Iris pigment epithelial cell (primary cell): ENCODE data around the gene PSD2.

Source experiments
- DNase-seq: peaks from one replicate; pipeline ENCODE4 v3.0.0-alpha.2; 2011; ENCODE audit warnings: low read depth

Gene PSD2

DNA sequence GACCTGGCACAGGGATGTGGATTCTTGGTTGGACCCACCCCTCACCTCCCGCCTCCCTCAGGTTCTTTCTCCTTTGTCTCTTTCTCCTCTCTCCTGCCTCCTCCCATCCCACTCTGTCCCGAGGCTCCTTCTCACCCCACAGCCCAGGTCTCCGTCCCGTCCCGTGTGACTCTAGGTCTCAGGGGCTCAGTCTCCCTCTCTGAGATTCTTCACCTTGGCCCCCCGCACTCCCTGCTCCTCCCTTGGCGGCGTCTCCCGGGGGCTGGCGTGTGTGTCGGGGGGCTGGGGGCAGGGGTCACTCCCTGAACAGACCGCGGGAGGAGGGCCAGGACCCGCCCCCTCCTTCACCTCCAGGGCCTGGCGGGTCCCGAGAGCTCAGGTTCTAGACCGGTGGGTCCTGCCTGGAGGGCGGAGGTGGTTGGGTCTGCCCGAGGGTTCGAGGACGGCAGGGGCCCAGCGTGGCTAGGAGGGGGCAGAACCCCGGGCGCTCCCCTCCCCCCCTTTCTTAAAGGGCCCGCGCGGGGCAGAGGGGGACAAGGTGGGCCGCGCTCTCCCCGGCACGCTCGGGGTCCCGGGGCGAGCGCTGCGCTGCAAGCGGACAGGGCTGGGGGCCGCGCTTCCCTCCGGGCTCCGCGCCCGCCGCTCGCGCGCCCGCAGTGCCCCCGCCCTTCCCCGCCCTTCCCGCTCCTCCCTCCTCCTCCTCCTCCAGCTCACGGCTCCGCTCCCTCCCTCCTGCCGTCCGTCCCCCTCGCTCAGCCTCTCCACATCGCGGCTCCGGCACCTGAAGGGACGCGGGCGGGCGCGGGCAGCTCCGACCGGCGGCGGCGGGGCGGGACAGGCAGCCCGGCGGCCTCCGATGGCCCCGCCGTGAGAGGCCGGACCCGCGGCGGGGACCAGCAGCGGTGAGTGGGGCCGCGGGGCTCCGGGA, at the start of gene PSD2:
TSS of gene PSD2 (plus strand) at position 735 of the 928 bp plus-strand sequence. CDS start 13,633 bp downstream, outside the sequence.
- no peak for DNase-seq

DNA sequence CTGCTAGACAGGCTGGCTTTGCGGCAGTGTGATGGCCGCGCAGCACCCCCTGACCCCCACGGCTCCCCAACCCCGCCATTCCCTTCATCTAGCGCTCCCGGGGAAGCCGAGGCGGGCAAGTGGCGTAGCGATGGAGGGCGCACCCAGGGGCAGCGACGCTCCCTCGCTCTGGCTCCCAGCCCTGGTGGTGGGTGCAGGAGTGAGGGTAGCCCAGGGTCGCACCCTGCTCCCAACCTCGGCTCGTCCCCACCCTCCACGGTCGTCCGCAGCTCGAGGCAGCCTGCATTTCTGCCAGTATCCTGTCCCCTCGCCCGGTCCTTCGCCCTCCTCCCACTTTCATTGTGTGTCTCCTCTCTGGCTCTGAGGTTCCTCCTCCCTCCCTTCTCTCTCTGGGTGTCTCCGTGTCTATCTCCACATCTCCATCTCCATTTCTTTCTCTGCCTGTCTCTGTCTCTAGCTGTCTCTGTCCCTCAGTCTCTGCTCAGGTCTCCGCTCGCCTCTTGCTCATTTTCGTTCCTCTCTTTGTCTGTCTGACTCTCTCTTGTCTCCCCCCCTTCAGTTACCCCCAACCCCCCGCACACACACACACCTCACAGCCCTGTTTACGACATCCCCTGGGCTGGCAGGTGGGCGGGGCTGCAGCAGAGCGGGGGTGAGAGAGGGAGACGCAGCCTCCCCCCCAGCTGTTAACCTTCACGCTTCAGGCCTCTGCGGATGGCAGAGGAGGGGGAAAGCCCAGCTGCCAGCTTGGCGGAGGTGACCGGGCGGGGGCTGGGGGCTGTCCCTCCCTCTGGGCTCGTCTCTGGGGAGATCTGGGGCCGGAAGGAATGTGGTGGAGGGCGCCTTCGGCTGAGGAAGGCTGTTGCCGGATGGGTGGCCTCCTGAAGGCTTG, 48.7 kb upstream of the PSD2 start:
- DNase-seq: no peak

DNA sequence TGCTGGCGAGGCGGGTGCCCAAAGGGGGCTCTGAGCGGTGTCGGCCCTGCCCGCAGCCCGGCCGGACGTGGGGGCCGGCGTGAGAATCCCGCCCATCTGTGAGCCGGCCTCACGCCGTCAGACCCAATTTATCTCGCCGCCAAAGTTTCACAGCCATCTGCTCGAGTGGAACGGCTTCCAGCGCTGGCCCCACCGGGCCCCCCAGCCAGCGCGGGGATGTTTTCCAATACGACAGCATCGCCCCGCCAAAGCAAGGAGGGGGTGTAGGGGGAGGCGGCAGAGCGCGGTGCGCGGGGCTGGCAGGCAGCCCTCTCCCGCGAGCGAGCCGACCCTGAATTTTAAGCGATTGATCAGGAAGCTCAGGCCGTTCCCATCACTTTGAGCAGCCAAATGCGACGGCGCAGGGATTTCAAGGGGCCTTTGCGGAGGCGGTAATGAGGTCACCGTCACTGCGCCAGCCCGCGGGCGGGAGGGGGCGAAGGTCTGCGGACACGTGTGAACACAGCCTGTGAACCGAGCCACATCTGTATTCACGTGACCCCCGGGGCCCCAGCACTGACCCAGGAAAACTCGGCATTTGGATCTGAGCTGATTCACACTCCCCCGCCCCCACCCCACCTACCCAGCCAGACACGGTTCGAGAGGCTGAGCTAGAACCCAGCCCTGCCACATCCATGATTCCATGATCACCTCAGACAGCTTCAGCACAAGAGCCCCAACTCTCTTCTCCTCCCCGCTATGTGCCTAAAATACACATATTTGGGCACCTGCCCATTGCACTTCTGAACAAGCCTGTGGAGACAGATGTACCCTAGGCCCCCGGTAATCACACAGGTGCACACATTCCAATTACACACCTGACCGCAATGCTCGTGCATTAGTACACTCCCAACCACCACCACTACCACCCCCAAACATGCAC, 47.8 kb upstream of the PSD2 start:
- DNase-seq: peak; percentile 53

DNA sequence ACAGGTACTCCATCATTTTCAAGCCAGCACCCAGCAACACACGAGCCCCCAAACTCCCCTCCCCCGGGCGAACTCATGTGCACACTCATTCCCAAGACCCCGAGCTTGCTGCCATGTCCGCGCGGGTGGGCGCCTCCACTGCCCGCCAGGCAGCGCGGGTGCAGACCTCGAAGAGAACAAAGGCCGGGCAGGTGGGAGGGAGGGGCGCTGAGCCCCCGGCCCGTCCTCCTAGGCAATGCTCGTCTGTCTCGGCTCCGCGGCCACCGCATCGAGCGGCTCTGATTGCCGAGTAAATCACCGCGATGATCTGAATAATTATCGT, 47.1 kb upstream of the PSD2 start:
- no peak for DNase-seq

DNA sequence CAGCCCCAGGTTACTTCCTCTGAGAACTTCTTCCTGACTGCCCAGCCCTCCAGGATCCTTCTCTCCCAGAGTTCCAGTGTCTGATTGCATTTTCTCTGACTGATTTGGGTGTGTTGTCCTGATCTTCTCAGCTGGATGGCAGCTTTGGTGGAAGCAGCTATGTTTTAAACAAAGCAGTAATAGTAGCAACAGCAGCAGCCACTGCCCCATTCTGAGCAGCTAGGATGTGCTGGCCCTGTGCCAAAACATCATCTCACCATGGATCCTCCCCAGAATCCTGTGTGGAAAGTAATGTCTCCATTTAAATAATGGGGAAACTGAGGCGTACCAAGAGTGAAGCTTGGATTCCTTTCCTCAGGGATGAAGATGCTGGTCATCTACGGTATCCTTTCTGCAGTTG, 46.4 kb upstream of the PSD2 start:
- no peak for DNase-seq

DNA sequence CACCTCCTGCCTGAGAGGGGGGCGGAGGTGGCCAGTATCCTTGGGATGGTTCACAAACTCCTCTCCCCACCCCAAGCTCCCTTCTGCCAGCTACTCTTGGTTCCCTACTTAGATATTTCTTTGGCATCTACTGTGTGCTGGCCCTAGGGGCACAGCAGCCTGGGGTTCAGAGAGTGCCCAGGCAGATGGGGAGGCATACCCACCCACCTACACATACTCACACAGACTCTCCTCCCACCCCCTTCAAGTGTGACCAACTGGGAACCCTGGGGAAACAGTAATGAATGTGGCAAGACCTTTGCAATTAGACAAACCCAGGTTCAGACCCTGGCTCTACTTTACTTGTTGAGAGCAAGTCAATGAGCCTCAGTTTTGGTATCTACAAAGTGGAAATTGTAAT, 44.4 kb upstream of the PSD2 start:
- DNase-seq: no peak

DNA sequence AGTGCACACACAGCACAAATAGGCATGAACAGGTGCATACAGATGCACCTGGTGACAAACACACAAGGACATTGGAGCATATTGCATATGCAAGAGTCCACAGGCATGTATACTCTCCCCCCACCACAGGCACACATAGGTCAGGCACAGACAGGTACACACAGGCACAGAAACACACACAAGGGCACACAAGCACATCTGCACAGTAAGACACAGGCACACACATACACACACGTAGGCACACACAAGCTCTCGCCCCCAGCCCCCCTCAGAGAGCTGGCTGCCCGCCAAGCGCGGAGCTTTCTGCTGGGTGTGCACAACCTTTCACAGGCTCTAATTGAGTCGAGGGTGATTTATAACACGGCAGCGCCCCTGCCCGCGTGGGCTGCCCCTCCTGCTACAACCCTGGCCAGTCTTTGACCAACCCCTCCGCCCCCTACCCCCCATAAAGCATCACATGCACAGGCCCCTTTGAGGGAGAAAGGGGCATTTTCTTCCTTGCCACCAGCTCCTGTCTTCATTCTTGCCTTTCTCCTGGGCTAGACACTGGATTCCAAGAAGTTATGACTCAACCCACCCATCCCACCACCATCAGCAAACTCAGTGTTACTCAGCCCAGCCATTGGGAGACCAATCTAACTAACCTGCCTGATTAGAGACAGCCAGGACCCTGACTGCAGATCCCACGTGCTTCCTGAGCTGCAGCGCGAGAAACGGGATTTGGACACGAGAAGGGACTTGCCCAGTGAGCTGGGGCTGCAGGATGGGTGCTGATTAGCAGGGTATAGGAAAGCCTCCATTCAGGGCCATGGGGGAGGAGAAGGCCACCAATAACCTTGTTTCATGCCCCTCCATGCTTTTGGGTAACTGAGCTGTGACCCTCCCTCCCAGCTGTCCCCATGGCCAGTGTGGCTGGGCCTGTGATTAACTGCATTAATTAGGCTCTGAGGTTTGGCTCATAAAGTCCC, 42.8 kb upstream of the PSD2 start:
- DNase-seq: peak; percentile 36

DNA sequence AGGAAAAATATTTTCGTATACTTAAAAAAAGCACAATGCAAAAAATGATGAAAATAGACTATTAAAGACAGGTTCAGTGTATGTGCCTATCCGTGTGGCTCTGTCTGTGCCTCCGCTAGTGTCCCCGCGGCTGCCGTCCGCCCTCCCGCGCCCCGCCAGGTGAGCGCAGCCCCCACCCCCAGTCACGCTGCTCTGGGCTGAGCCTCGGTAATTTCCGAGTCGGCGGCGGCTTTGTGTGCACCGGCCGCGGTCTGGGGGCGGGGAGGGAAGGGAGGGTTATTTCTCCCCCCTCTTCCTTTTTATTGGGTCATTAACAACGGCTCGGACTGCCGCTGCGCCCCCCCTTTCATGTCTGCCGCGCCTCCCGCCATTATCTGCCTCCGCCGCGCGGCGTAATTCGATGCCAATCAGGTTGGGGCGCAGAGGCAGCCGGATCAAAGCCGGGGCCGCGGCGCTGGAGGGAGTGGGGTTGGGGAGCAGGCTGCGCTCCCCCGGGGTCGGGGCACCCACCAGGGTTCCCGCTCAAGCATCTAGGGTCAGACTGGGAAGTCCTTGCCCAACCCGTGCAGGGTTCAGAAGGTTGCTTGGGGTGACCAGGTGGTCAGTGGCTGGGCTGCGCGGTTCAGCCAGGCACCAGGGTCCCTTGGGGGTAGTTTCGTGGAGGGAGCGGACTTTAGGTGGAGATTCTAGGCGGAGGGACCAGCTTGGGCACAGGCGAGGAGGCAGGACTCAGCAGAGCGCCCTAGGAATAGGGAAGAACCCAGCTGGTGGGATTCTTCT, 39.5 kb upstream of the PSD2 start:
- DNase-seq: no peak

DNA sequence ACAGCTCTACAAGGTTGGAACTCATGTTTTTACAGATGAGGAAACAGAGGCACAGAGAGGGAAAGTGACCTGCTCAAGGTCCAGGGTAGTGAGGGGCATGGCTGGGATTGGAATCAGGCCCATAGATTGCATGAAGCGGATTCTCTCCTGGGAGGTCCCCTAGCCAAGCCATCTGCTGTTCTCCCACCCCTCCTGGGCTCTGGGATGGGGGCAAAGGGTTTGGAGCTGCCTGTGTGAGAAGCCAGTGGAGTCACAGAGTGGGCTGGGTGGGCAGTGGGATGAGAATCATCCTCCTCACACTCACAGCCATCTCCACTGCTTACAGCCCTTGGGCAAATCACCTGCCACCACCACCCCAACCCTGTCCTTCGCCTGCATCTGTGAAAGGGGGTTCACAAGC, 38.6 kb upstream of the PSD2 start:
- DNase-seq: no peak

DNA sequence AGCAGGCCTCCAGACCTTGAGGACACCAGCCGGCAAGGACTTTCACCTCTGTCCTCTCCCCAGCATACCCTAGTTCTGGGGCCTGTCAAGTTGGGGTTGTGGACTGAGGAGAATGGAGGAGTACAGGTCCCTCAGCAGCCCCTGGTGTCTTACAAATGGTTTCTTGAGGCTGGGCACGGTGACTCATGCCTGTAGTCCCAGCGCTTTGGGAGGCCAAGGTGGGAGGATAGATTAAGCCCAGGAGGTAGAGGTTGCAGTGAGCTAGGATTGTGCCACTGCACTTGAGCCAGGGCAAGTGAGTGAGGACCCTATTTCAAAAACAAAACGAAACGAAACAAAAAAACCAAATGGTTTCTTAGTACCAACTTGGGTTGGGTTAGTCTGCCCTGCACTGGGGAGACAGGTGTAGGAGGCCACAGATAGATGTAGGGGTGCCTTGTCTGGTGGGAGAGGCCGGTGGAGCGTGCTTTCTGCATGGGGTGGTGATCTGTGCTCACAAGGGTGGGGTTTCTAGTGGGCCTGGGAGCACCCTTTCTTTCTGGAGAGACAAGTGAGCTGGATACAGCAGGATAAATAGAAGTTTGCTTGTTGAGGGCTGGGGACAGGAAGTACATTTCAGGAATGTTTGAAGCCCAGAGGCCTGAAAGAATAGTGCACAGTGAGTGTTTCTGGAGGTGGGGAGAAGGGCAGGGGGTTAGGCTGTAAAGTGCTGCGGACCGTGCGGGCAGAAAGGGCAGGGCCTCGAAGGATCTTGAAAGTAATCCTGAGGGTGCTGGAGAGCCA, 37.7 kb upstream of the PSD2 start:
- no peak for DNase-seq

DNA sequence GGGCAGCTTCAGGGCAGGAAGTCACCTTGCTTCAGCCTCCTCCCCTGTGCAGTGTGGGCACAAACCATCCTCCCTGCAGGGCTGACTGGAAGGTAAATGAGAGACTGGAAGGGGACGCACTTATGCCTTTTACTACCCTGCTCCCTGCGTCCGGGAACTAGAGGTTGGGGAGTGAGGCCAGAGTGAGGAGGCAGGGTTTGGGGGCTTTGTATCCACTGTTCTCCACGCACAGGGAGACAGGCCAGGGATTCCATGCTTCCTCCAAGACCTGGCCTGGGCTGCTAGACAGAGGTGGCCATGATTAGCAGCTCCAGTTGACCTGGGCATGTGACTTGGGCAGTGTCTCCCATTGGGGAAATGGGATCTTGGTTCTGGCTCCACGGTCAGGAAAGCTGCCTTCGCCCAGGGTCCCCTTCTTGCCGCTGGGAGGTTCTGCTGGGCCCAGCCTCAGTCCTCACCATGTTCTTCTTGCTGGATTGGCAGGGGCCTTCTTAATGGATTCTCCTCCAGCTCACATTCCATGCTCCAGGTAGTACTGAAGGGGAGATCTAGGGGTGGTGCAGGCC, 37.0 kb upstream of the PSD2 start:
- no peak for DNase-seq

DNA sequence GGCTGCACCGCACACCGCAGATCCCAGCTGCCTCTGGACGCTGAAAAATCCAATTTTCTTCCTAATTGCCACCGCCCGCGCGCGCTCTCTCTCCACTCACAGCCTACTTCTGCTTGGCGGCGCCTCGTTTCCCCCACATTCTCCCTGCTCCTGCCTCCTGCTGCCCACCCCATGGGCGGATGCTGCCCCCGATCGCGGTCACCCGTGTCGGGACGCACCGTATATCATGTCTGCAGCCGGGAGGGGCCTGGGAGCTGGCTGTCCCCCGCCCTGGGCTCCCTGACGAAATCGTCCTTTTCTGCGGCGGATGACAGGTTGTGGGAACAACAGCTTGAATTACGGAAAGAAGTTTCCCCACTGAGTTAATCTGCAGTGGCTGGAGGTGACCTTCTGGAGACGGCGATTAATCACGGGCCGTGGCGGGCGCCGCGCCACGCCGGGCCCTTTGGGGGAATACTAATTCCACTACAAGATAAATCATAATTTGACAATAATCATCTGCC, 36.3 kb upstream of the PSD2 start:
- no peak for DNase-seq

DNA sequence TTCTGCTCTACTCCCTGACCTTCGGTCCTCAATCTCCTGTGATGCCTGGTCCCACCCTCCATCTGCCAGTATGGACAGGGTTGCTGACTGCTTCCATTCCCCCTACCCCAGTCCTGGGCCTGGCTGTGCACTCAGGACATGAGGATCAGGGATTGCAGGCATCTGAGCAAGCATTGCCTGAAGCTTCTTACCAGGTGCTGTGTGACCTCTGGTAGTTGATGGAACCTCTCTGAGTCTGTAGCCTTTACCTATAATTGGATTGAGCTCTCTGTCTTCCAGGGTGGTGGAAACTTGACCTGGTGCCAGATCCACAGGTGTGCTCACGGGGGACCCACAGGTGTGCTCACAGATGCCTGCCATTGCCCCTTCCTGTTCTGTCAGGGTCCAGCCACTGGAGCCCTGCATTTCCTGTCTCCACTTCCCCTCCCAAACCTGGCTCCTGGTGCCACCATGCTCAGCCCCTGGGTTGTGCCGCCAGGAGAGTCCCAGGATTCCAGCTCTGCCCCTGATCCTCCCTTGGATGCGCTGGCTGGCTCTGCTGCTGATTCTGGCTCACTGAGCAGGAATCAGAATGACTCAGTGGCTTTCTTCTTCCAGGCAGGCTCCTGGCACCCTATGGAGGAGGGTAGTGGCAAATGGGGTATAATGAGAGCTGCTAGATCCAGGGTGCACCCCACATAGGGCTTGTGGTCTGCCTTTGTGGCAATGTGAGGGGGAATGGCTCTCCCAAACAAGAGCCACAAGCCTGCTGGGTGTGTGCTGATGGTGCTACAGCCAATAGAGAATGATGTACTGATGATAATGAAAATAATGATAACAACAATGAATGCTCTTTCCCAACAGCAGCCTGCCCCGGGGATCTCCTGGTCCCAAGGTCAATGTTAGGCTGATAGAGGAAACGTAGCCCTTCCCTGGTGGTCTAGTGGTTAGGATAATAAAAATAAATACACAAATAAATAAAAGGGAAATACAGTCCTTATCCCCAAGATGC, 35.2 kb upstream of the PSD2 start:
- DNase-seq: no peak

DNA sequence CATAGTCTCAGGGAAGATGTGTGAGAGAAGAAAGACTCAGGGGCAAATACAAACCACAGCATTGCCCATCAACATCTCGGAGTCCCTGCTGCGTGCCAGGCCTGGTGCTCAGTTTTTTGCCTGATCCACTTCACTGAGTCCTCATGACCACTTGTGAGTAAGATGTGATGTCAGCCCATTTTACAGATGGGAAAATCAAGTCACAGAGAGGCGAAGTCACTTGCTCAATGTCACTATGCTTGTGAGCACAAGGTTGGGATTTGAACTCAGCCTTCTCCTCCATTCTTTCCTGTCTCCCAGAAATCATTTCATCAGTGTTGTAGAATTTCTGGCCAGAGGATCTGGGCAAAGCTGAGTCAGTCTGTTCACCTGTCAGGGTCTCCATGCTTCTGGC, 34.6 kb upstream of the PSD2 start:
- DNase-seq: no peak

DNA sequence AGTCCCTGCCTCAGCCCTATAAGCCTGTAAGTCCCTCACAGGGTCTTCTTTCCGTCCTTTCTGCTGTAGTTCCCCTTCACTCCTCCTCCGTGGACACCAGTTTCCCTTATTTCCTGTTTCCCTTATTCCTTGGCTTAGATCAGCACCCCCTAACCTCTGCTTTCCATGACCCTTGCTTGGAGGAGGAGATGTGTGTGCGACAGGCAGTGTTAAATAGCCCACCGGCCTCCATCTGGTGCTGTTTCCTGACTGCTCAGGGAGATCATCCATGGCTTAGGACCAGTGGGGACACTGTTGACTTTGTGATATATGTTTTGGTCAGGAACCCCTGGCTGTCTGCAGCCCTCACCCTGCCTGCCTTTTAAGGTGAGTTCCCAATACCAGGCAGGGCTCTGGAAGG, 34.1 kb upstream of the PSD2 start:
- DNase-seq: no peak

DNA sequence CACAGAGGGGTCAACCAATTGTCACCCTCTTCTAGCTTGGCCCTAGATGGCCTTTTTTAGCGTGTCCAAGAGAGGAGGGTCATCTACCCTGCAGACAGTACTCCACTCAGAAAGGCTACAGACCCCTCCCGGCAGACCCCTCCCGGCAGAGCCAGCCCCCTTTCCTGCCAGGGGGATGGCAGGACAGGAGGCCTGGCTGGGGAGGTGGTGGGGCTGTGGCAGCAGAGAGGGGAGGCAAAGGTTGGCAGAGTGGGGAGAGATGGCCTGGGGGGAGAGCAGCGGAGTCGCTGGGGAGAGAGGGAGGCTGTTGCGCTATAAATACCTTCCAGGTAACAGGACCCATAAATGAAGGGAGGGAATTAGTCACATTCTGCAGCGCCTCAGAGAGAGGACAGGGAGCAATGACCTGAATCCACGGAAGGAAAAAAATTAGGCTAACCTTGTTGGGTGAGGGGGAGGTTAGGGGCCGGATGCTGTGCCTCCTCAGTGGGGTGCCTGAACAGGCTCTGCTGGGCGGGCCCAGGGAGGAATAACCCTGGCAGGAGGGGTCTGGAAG, 32.9 kb upstream of the PSD2 start:
- no peak for DNase-seq

DNA sequence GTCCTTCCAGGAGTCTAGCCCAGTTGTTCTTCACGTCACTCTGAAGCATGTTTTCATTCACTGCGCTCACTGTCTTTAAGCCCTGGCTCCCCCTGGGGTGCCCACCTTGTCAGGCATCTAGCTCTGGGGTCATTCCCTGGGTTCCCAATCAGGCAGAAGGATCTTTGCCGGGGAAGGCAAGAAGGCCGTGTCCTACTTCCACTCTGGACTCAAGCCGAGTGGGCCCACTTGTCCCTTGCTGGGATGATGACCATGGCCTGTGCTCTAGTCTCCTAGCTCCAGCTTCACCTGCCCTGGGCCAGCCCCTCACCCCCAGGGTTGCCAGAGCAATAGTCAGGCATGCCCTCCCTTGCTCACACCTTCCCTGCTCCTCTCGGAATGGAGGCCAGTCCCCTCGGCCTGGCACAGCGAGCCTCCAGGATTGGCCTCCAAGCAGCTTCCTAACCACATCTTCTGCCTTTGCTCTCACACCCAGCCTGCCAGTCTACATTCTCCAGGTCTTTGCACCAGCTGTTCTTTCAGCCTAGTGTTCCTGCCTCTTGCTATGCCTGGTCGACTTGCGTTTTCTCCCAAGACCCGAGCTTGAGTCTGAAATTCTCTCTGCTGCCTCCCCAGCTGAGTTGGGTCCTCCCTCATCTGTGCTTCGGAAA, 32.2 kb upstream of the PSD2 start:
- no peak for DNase-seq
